GM20431 (cell line): ENCODE measurements around the gene SHC4.

ENCODE experiments used
- in situ Hi-C: fragments of 300-500 bp; cut with MseI, MboI; formaldehyde crosslinking; loops from one replicate; pipeline ENCODE4 v1.15.0; 2020; ENCODE audit warnings: low sequenced_read_pairs; ENCODE audit not compliant: unreplicated experiment

The SHC4 gene

GRCh38 chr15:48889925-48890324 lies 73.8 kb downstream of the SHC4 start:
- in situ Hi-C loops: no loop called here

GRCh38 chr15:48888836-48889235 lies 74.9 kb downstream of the SHC4 start:
- in situ Hi-C loops: no loop called here

- in situ Hi-C loops: no loop called here
Observed at GRCh38 chr15:48888191-48888590, 75.5 kb downstream of the SHC4 start.

- in situ Hi-C loops: no loop called here
Observed at GRCh38 chr15:48887144-48887543, 76.6 kb downstream of the SHC4 start.

- in situ Hi-C loops: no loop called here
Observed at GRCh38 chr15:48883699-48884098, 80.0 kb downstream of the SHC4 start.

GRCh38 chr15:48880070-48880634 lies 83.6 kb downstream of the SHC4 start:
- in situ Hi-C loops: no loop called here

GRCh38 chr15:48877630-48878595 lies 85.8 kb downstream of the SHC4 start, which contains the start of gene EID1:
Gene EID1, plus strand, starts transcription at chr15:48878134. Its CDS starts 43 bp downstream, at chr15:48878177.
- in situ Hi-C loops: no loop called here

- in situ Hi-C loops: no loop called here
Observed at GRCh38 chr15:48876057-48876456, 87.7 kb downstream of the SHC4 start.

GRCh38 chr15:48875241-48875960 lies 88.3 kb downstream of the SHC4 start:
- in situ Hi-C loops: no loop called here

- in situ Hi-C loops: loop anchor here (25.0 kb wide), 1 partner anchor 540 kb away; the partner anchor contains the start of gene FGF7
Observed at GRCh38 chr15:48872632-48873031, 91.1 kb downstream of the SHC4 start.

GRCh38 chr15:48871542-48871941 lies 92.2 kb downstream of the SHC4 start:
- in situ Hi-C loops: loop anchor here (25.0 kb wide), 1 partner anchor 541 kb away; the partner anchor contains the start of gene FGF7

- in situ Hi-C loops: loop anchor here (25.0 kb wide), 1 partner anchor 542 kb away; the partner anchor contains the start of gene FGF7
Observed at GRCh38 chr15:48869966-48870365, 93.8 kb downstream of the SHC4 start.

GRCh38 chr15:48868536-48868935 lies 95.2 kb downstream of the SHC4 start:
- in situ Hi-C loops: loop anchor here (25.0 kb wide), 1 partner anchor 544 kb away; the partner anchor contains the start of gene FGF7

- in situ Hi-C loops: loop anchor here (25.0 kb wide), 1 partner anchor 544 kb away; the partner anchor contains the start of gene FGF7
Observed at GRCh38 chr15:48868023-48868422, 95.7 kb downstream of the SHC4 start.

GRCh38 chr15:48866141-48866563 lies 97.6 kb downstream of the SHC4 start:
- in situ Hi-C loops: loop anchor here (25.0 kb wide), 1 partner anchor 546 kb away; the partner anchor contains the start of gene FGF7

- in situ Hi-C loops: loop anchor here (25.0 kb wide), 1 partner anchor 547 kb away; the partner anchor contains the start of gene FGF7
Observed at GRCh38 chr15:48865370-48866079, 98.2 kb downstream of the SHC4 start.

GRCh38 chr15:48862705-48863104 lies 101.0 kb downstream of the SHC4 start:
- in situ Hi-C loops: loop anchor here (25.0 kb wide), 1 partner anchor 550 kb away; the partner anchor contains the start of gene FGF7

GRCh38 chr15:48861813-48862431 lies 101.8 kb downstream of the SHC4 start:
- in situ Hi-C loops: loop anchor here (25.0 kb wide), 1 partner anchor 550 kb away; the partner anchor contains the start of gene FGF7

GRCh38 chr15:48859426-48859825 lies 104.3 kb downstream of the SHC4 start:
- in situ Hi-C loops: loop anchor here (25.0 kb wide), 1 partner anchor 553 kb away; the partner anchor contains the start of gene FGF7
